PC-9 (cell line): ENCODE measurements around the gene C9orf152. TPM values are rescaled to one million over a fixed set of nuclear protein-coding genes. Genes with fewer than 3 reads are reported as not detected.

Source experiments
- BruUV-seq: library from RNA; stranded (reverse); fragments of 400-500 nt; replicated peaks from 2 replicates; lab custom pipeline; 2021; lab: Mats Ljungman, UMichigan
- CTCF ChIA-PET: fragments of 300-600 bp; sonication (Branson Sonifier 250); formaldehyde crosslinking; loops from one replicate; lab custom pipeline; 2022; ENCODE audit warnings: antibody characterized with exemption; lab: Charles Lee
- POLR2A ChIA-PET: fragments of 300-600 bp; sonication (Branson Sonifier 250); formaldehyde crosslinking; loops from one replicate; lab custom pipeline; 2022; ENCODE audit warnings: antibody characterized with exemption; ENCODE audit not compliant: unreplicated experiment; lab: Charles Lee
- DNase-seq, 2 experiments: peaks; one replicate each; pipeline versions ENCODE4 v3.0.0 to v3.0.0-alpha.2; 2015 to 2022; ENCODE audit warnings: mixed read lengths in 1 of 2
- H2AFZ ChIP-seq: fragments of 200-600 bp; sonication (generic); 2 replicates; pipeline ENCODE4 v1.8.1; 2017; ENCODE audit warnings: antibody characterized with exemption
- H3F3A ChIP-seq: fragments of 200-600 bp; sonication (generic); 2 replicates; pipeline ENCODE4 v1.8.1; 2017; ENCODE audit warnings: antibody characterized with exemption, mild to moderate bottlenecking, low read depth; ENCODE audit not compliant: insufficient read depth
- H3K27ac ChIP-seq: fragments of 200-600 bp; sonication (generic); 2 replicates; pipeline ENCODE4 v1.6.1; 2016; ENCODE audit warnings: mixed run types
- H3K27me3 ChIP-seq: fragments of 200-600 bp; sonication (generic); 2 replicates; pipeline ENCODE4 v1.6.1; 2016; ENCODE audit warnings: low read depth, mixed run types; ENCODE audit not compliant: insufficient read depth
- H3K36me3 ChIP-seq: fragments of 200-600 bp; sonication (generic); 2 replicates; pipeline ENCODE4 v1.6.1; 2016; ENCODE audit warnings: low read depth, mixed run types
- H3K4me1 ChIP-seq: fragments of 200-600 bp; sonication (generic); replicated peaks from 2 replicates; pipeline ENCODE4 v1.6.1; 2016; ENCODE audit warnings: mixed run types; ENCODE audit not compliant: insufficient read depth
- H3K4me2 ChIP-seq: fragments of 200-600 bp; sonication (generic); 2 replicates; pipeline ENCODE4 v1.6.1; 2017; ENCODE audit warnings: mixed run types
- H3K4me3 ChIP-seq: fragments of 200-600 bp; sonication (generic); 2 replicates; pipeline ENCODE4 v1.6.1; 2016; ENCODE audit warnings: mixed run types
- H3K79me2 ChIP-seq: fragments of 200-600 bp; sonication (generic); 2 replicates; pipeline ENCODE4 v1.6.1; 2017; ENCODE audit warnings: low read depth, mixed run types
- H3K9me2 ChIP-seq: fragments of 200-600 bp; sonication (generic); 2 replicates; pipeline ENCODE4 v1.8.1; 2017; ENCODE audit warnings: mild to moderate bottlenecking; ENCODE audit not compliant: insufficient read depth
- H3K9me3 ChIP-seq: fragments of 200-600 bp; sonication (generic); 2 replicates; pipeline ENCODE4 v1.8.1; 2016; ENCODE audit warnings: low read depth; ENCODE audit not compliant: insufficient read depth
- H4K20me1 ChIP-seq: fragments of 200-600 bp; sonication (generic); 2 replicates; pipeline ENCODE4 v1.8.1; 2017; ENCODE audit not compliant: insufficient read depth
- EZH2 ChIP-seq: fragments of 200-600 bp; sonication (generic); IDR thresholded peaks from 2 replicates; pipeline ENCODE4 v1.8.0; 2017; ENCODE audit warnings: antibody characterized with exemption, low read depth
- intact Hi-C: fragments of 100-400 bp; cut with micrococcal nuclease; formaldehyde crosslinking; loops from one replicate; pipeline ENCODE4 v1.10.0; 2022; ENCODE audit not compliant: unreplicated experiment
- total RNA-seq: library from RNA; stranded (reverse); gene quantifications from 2 replicates; pipeline ENCODE4 v1.2.3, GENCODE V29; 2021
- TF ChIP-seq, protein P1 (sequence below): fragments of 200-600 bp; sonication (generic); conservative IDR thresholded peaks from 2 replicates; pipeline ENCODE4 v1.6.1; 2017; ENCODE audit warnings: mixed run types, antibody characterized with exemption, mild to moderate bottlenecking, moderate library complexity

The C9orf152 gene
- total RNA-seq, 1 experiment from 2014 or later: 0.74 TPM

DNA sequence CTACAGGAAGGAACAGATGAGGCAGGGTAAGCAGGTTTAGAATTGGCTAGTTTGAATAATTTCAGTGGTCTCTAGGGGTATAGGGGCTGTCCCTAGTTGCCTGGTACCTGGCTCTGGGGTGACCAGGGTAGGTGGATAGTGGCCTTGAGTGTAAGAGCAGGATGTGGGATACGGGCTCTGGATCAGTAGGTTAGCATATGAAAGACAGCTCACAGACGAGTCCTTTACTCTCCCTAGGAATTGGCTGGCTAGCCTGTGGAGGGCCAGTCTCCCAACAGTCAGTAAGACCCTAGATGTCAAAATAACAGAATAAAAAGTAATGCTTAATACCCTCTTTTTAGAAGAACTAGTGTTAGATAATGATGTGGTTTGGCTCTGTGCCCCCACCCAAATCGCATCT is 16.6 kb upstream of the C9orf152 start:
- Histone ChIP-seq H3K36me3 (no peaks in the 10 kb centered on the region), H3K4me3 (no peak overlapping the region), H3K27ac (no peak overlapping the region), H3K4me2 (no peak overlapping the region), H3K4me1 (no peaks in the 10 kb centered on the region), H3K27me3 (no peaks in the 10 kb centered on the region), H3K9me3 (no peaks in the 10 kb centered on the region), H4K20me1 (no peaks in the 10 kb centered on the region), H3K79me2 (no peaks in the 10 kb centered on the region), H3F3A (no peaks in the 10 kb centered on the region; the same call in 1 of the 2 replicates), H3K9me2 (peaks cover 4% of the 10 kb centered on the region; the same call in 1 of the 2 replicates), H2AFZ (no peak overlapping the region)
- intact Hi-C loops: no loop called here
- CTCF ChIA-PET: no interaction called here
- POLR2A ChIA-PET: no interaction called here
- no TSS peak for BruUV-seq
- DNase-seq: no peak
- TF ChIP-seq, protein P1, sequence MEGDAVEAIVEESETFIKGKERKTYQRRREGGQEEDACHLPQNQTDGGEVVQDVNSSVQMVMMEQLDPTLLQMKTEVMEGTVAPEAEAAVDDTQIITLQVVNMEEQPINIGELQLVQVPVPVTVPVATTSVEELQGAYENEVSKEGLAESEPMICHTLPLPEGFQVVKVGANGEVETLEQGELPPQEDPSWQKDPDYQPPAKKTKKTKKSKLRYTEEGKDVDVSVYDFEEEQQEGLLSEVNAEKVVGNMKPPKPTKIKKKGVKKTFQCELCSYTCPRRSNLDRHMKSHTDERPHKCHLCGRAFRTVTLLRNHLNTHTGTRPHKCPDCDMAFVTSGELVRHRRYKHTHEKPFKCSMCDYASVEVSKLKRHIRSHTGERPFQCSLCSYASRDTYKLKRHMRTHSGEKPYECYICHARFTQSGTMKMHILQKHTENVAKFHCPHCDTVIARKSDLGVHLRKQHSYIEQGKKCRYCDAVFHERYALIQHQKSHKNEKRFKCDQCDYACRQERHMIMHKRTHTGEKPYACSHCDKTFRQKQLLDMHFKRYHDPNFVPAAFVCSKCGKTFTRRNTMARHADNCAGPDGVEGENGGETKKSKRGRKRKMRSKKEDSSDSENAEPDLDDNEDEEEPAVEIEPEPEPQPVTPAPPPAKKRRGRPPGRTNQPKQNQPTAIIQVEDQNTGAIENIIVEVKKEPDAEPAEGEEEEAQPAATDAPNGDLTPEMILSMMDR: no peak
- no peak for TF ChIP-seq EZH2

DNA sequence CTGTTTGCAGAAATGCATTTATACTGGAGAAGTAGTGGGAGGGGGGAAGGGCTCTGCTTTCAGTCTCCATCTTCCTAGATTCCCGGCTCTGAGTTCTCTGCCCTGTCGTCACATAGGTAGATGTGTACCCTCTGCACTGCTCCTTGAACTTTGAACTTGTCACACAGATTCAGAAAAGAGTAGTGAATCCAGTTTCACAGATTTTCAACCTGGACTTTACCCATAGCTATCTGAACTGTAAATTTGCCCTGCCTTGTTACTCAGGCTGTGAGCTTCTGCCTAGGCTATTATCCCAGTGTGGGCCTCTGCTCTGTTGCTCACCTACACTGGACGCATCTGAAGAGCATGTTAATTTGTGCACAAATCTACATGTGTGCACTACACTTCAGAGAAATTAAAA is 12.8 kb upstream of the C9orf152 start:
- no TSS peak for BruUV-seq
- TF ChIP-seq, protein P1: no peak
- TF ChIP-seq EZH2: no peak
- Histone ChIP-seq H3K4me3 (no peak overlapping the region), H3K27me3 (no peaks in the 10 kb centered on the region), H4K20me1 (no peaks in the 10 kb centered on the region), H3K79me2 (no peaks in the 10 kb centered on the region), H3K9me3 (no peaks in the 10 kb centered on the region), H2AFZ (no peak overlapping the region), H3K36me3 (no peaks in the 10 kb centered on the region), H3K27ac (no peak overlapping the region), H3K4me1 (no peaks in the 10 kb centered on the region), H3K4me2 (no peak overlapping the region), H3F3A (no peaks in the 10 kb centered on the region), H3K9me2 (peaks cover 4% of the 10 kb centered on the region; the same call in 1 of the 2 replicates)
- no peak for DNase-seq
- intact Hi-C loops: no loop called here
- ChIA-PET CTCF (no interaction called here), POLR2A (no interaction called here)

DNA sequence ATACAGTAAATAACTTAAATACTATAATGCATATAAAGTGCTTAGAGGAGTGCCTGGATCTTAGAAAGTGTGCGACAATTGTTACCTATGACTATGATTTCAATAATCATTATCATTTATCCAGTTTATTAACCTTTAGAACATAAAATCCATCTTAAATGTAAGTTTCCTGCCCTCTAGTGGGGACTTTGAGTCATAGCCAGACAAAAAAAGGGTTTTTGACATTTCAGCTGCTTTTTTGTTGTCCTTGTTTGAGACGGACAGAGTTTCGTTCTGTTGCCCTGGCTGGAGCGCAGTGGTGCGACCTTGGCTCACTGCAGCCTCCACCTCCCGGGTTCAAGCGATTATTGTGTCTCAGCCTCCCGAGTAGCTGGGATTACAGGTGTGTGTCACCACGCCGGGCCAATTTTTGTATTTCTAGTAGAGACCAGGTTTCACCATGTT is 9.7 kb upstream of the C9orf152 start:
- no TSS peak for BruUV-seq
- H3K4me3 ChIP-seq: peak overlapping the region; percentile 33; the same call in 1 of the 2 replicates
- H3K4me2 ChIP-seq: peak overlapping the region; percentile 66
- H3K27me3 ChIP-seq: no peaks in the 10 kb centered on the region
- POLR2A ChIA-PET: no interaction called here
- no peaks in the 10 kb centered on the region for H3K9me2 ChIP-seq
- H3K36me3 ChIP-seq: no peaks in the 10 kb centered on the region
- CTCF ChIA-PET: interaction anchor here (0.6 to 1.8 kb wide), 2 partner anchors 34 to 717 kb away, joined by 8 to 12 read pairs; no protein-coding TSS in a partner anchor
- peaks cover 4% of the 10 kb centered on the region; the same call in 1 of the 2 replicates for H3F3A ChIP-seq
- intact Hi-C loops: loop anchor here (1.0 to 2.0 kb wide), 3 partner anchors 34 to 406 kb away; no protein-coding TSS in a partner anchor
- H4K20me1 ChIP-seq: no peaks in the 10 kb centered on the region
- no peak for TF ChIP-seq EZH2
- TF ChIP-seq, protein P1: peak; percentile 89
- peak overlapping the region; percentile 59; the same call in 1 of the 2 replicates for H2AFZ ChIP-seq
- H3K4me1 ChIP-seq: no peaks in the 10 kb centered on the region
- peak in 1 of 2 experiments; percentile 10 for DNase-seq
- H3K27ac ChIP-seq: no peak overlapping the region
- no peaks in the 10 kb centered on the region for H3K79me2 ChIP-seq
- H3K9me3 ChIP-seq: no peaks in the 10 kb centered on the region
